Smooth muscle cell (in vitro differentiated cells): ENCODE results near the gene DCUN1D1. TPM values are rescaled to one million over a fixed set of nuclear protein-coding genes. Genes with fewer than 3 reads are reported as not detected.

ENCODE experiments used
- DNase-seq: peaks from one replicate; lab custom pipeline; 2025; ENCODE audit not compliant: unreplicated experiment; lab: John Stamatoyannopoulos, UW
- H2AFZ ChIP-seq: fragments of 200-600 bp; sonication (generic); 2 replicates; pipeline ENCODE4 v1.6.0; 2016; ENCODE audit warnings: antibody characterized with exemption, low read depth, mild to moderate bottlenecking
- H3F3A ChIP-seq: fragments of 200-600 bp; sonication (generic); 2 replicates; pipeline ENCODE4 v1.6.0; 2017; ENCODE audit warnings: antibody characterized with exemption, low read depth
- H3K27ac ChIP-seq: fragments of 200-600 bp; sonication (generic); 2 replicates; pipeline ENCODE4 v1.5.1; 2016; ENCODE audit warnings: low read depth, mild to moderate bottlenecking
- H3K27me3 ChIP-seq: fragments of 200-600 bp; sonication (generic); 2 replicates; pipeline ENCODE4 v1.6.1; 2016; ENCODE audit warnings: low read depth, mild to moderate bottlenecking
- H3K36me3 ChIP-seq: fragments of 200-600 bp; sonication (generic); 2 replicates; pipeline ENCODE4 v1.5.1; 2016; ENCODE audit warnings: low read depth
- H3K4me1 ChIP-seq: fragments of 200-600 bp; sonication (generic); 2 replicates; pipeline ENCODE4 v1.5.1; 2016; ENCODE audit warnings: low read depth
- H3K4me2 ChIP-seq: fragments of 200-600 bp; sonication (generic); 2 replicates; pipeline ENCODE4 v1.6.0; 2016; ENCODE audit warnings: mild to moderate bottlenecking
- H3K4me3 ChIP-seq: fragments of 200-600 bp; sonication (generic); 2 replicates; pipeline ENCODE4 v1.5.1; 2016; ENCODE audit warnings: mild to moderate bottlenecking
- H3K79me2 ChIP-seq: fragments of 200-600 bp; sonication (generic); 2 replicates; pipeline ENCODE4 v1.6.0; 2016; ENCODE audit warnings: low read depth, mild to moderate bottlenecking
- H3K9ac ChIP-seq: fragments of 200-600 bp; sonication (generic); 2 replicates; pipeline ENCODE4 v1.6.0; 2016; ENCODE audit warnings: low read depth
- H3K9me3 ChIP-seq: fragments of 200-600 bp; sonication (generic); replicated peaks from 2 replicates; pipeline ENCODE4 v1.5.1; 2016; ENCODE audit warnings: low read depth
- H4K20me1 ChIP-seq: fragments of 200-600 bp; sonication (generic); 2 replicates; pipeline ENCODE4 v1.6.0; 2016; ENCODE audit warnings: low read depth
- WGBS: methylation state at CpG from one replicate; pipeline ENCODE4 v1.1.7; 2016; ENCODE audit warnings: low lambda C conversion rate; 5-methylcytosine and 5-hydroxymethylcytosine counted together
- polyA plus RNA-seq: library from polyadenylated mRNA; unstranded; fragments of >200 nt; fragmentation: Nextera tagmentation; extraction: Ambion mirVana; gene quantifications from 2 replicates; pipeline ENCODE4 v1.2.1, GENCODE V29; 2016
- total RNA-seq: library from RNA; depleted of rRNA; stranded (reverse); fragments of >200 nt; gene quantifications from 2 replicates; pipeline ENCODE4 v1.2.3, GENCODE V29; 2014
- TF ChIP-seq, protein P1 (sequence below): fragments of 200-600 bp; sonication (generic); IDR thresholded peaks from 2 replicates; pipeline ENCODE4 v1.5.1; 2017; ENCODE audit warnings: borderline replicate concordance, mild to moderate bottlenecking, antibody characterized with exemption; ENCODE audit not compliant: insufficient read depth, poor library complexity, severe bottlenecking

DCUN1D1 gene
- total and polyA plus RNA-seq, 2 experiments from 2014 or later = 14.4 to 25.7 TPM

- peaks cover 5% of the 10 kb centered on the region for H3K4me1 ChIP-seq
- TF ChIP-seq, protein P1, sequence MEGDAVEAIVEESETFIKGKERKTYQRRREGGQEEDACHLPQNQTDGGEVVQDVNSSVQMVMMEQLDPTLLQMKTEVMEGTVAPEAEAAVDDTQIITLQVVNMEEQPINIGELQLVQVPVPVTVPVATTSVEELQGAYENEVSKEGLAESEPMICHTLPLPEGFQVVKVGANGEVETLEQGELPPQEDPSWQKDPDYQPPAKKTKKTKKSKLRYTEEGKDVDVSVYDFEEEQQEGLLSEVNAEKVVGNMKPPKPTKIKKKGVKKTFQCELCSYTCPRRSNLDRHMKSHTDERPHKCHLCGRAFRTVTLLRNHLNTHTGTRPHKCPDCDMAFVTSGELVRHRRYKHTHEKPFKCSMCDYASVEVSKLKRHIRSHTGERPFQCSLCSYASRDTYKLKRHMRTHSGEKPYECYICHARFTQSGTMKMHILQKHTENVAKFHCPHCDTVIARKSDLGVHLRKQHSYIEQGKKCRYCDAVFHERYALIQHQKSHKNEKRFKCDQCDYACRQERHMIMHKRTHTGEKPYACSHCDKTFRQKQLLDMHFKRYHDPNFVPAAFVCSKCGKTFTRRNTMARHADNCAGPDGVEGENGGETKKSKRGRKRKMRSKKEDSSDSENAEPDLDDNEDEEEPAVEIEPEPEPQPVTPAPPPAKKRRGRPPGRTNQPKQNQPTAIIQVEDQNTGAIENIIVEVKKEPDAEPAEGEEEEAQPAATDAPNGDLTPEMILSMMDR = no peak
- DNase-seq = no peak
- H3K4me2 ChIP-seq = no peak overlapping the region
- H3K36me3 ChIP-seq = peaks cover 5% of the 10 kb centered on the region
- WGBS = 67% methylated on average over 3 of the region's 3 CpGs
- no peak overlapping the region for H3K4me3 ChIP-seq
- peaks cover 3% of the 10 kb centered on the region for H3F3A ChIP-seq
- H2AFZ ChIP-seq = no peak overlapping the region
- no peaks in the 10 kb centered on the region for H3K27me3 ChIP-seq
- H3K9me3 ChIP-seq = no peaks in the 10 kb centered on the region
- no peak overlapping the region for H3K9ac ChIP-seq
- H3K27ac ChIP-seq = no peak overlapping the region
- no peaks in the 10 kb centered on the region for H4K20me1 ChIP-seq
- no peaks in the 10 kb centered on the region for H3K79me2 ChIP-seq
These were observed 63.2 kb downstream of the DCUN1D1 start for GRCh38 chr3:182917134-182917533.

DNA sequence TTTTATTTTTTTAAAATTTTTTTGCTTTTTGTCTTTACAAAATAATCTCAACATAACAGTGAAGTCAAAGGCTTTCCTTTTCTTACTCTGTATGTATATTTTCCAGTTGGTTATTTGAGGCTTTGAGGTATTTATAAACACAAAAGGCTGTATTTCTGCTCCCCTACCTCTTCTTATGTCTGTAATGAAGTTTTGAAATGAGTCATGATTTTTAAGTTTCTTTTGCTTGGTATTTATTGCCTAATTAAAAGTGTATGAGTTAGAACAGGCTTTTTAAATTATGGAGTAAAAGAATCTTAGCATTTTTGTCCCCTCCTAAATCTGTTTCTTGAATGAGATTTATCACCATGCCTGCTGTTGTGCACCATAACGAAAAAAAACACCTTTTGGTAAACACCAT is 66.0 kb downstream of the DCUN1D1 start:
- H3K36me3 ChIP-seq = peaks cover 5% of the 10 kb centered on the region

GRCh38 chr3:182913889-182914288 is 66.4 kb downstream of the DCUN1D1 start:
- H3K4me1 ChIP-seq = no peaks in the 10 kb centered on the region
- no peak overlapping the region for H2AFZ ChIP-seq
- peaks cover 5% of the 10 kb centered on the region for H3K36me3 ChIP-seq
- H3K27me3 ChIP-seq = no peaks in the 10 kb centered on the region
- 79% methylated on average over 4 of the region's 4 CpGs for WGBS
- TF ChIP-seq, protein P1 = no peak
- no peak overlapping the region for H3K4me3 ChIP-seq
- H3F3A ChIP-seq = no peaks in the 10 kb centered on the region
- no peak for DNase-seq
- no peak overlapping the region for H3K4me2 ChIP-seq
- H3K9ac ChIP-seq = no peak overlapping the region
- no peaks in the 10 kb centered on the region for H3K79me2 ChIP-seq
- H3K9me3 ChIP-seq = no peaks in the 10 kb centered on the region
- peaks cover 3% of the 10 kb centered on the region for H4K20me1 ChIP-seq
- peak overlapping the region; percentile 25 for H3K27ac ChIP-seq

More for the DNA sequence above, 66.0 kb downstream of the DCUN1D1 start:
- H2AFZ ChIP-seq = no peak overlapping the region
- WGBS = 77% methylated on average over 1 of the region's 1 CpG
- no peaks in the 10 kb centered on the region for H3F3A ChIP-seq
- H3K79me2 ChIP-seq = no peaks in the 10 kb centered on the region
- no peaks in the 10 kb centered on the region for H3K4me1 ChIP-seq
- no peaks in the 10 kb centered on the region for H3K27me3 ChIP-seq
- H4K20me1 ChIP-seq = peaks cover 3% of the 10 kb centered on the region
- H3K9me3 ChIP-seq = no peaks in the 10 kb centered on the region
- no peak overlapping the region for H3K9ac ChIP-seq
- no peak for DNase-seq
- TF ChIP-seq, protein P1 = no peak
- H3K27ac ChIP-seq = peak overlapping the region; percentile 25
- H3K4me3 ChIP-seq = no peak overlapping the region
- H3K4me2 ChIP-seq = no peak overlapping the region

DNA sequence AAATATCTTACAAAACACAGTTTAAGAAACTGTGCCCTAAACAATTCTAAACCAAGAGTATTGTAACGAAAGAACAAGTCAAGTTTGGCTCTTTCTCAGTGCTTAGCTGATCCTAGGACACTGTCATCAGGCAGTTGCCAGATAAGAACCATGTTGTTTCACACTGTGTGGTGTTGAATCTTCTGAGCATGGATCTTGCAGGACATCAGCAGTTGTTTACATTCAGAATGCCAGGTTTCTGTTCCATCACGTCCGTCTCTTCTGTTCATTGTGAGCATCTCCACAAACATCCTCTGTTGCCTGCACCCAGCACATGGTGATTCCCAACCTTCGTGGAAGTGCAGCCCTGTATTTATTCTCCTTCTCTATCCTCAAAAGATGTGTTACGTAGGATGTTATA is 67.9 kb downstream of the DCUN1D1 start:
- H3K4me2 ChIP-seq = no peak overlapping the region
- H3K4me1 ChIP-seq = no peaks in the 10 kb centered on the region
- no peaks in the 10 kb centered on the region for H3K27me3 ChIP-seq
- no peak overlapping the region for H3K27ac ChIP-seq
- H3F3A ChIP-seq = no peaks in the 10 kb centered on the region
- TF ChIP-seq, protein P1 = no peak
- no peaks in the 10 kb centered on the region for H3K79me2 ChIP-seq
- H3K4me3 ChIP-seq = no peak overlapping the region
- peaks cover 5% of the 10 kb centered on the region for H3K36me3 ChIP-seq
- peaks cover 3% of the 10 kb centered on the region for H4K20me1 ChIP-seq
- no peak overlapping the region for H2AFZ ChIP-seq
- DNase-seq = no peak
- H3K9me3 ChIP-seq = no peaks in the 10 kb centered on the region
- WGBS = 68% methylated on average over 5 of the region's 5 CpGs
- H3K9ac ChIP-seq = no peak overlapping the region
